Measurements from ENCODE around the gene CREBBP. TPM values are rescaled to one million over a fixed set of nuclear protein-coding genes. Genes with fewer than 3 reads are reported as not detected.
"Not testable (repeated sequence)": the region's sequence is repeated elsewhere in the genome, so short reads cannot be mapped to it uniquely, and the experiment has no call there.

Gene CREBBP
- total RNA-seq, result 100 to 1,000 TPM in 1 of 4 donors, 10 to 100 TPM in 3; 67.1 to 106 (median 91.0) TPM

- Histone ChIP-seq H3K36me3 (no peaks in the 10 kb centered on the region), H3K27ac (peak within 1 kb of the TSS; percentile 47 to 95 (median 84)), H3K4me1 (peaks cover 0 to 36% (median 29%) of the 10 kb centered on the region in 4 donors), H3K4me3 (peak within 1 kb of the TSS; percentile 77 to 91 (median 82)), H3K9me3 (no peaks in the 10 kb centered on the region), H3K27me3 (no peaks in the 10 kb centered on the region)
- peak; percentile 82 to 86 for DNase-seq (ENCODE audit: low spot score in 2 of 2)
- TF ChIP-seq POLR2A (IDR thresholded peaks at IDR 0.05), result peak in 1 of 2 donors; percentile 37
- peak in 1 of 2 donors; percentile 49 for TF ChIP-seq EP300 (IDR thresholded peaks at IDR 0.05)
- TF ChIP-seq CTCF (IDR thresholded peaks at IDR 0.05), result no peak
- WGBS, 2 donors, result 3 to 13% methylated on average over 27 to 39 of the region's 96 CpGs
Measured at GRCh38 chr16:3880623-3881498, at the start of gene CREBBP. Gene CREBBP (minus strand): TSS chr16:3880713. CDS start chr16:3879916, 797 bp downstream.

- H3K27ac ChIP-seq; H3K4me1 ChIP-seq; DNase-seq (ENCODE audit: low spot score in 2 of 2); H3K9me3 ChIP-seq; H3K4me3 ChIP-seq; H3K27me3 ChIP-seq; H3K36me3 ChIP-seq: not testable (repeated sequence)
- 95 to 99% methylated on average over 2 of the region's 2 CpGs for WGBS, 2 donors
Measured at GRCh38 chr16:3927147-3927546, 46.6 kb upstream of the CREBBP start.

- Histone ChIP-seq H3K4me3 (no peak overlapping the region), H3K27me3 (no peaks in the 10 kb centered on the region), H3K4me1 (no peaks in the 10 kb centered on the region), H3K27ac (no peak overlapping the region), H3K36me3 (no peaks in the 10 kb centered on the region), H3K9me3 (peaks cover 0 to 5% (median 0%) of the 10 kb centered on the region in 4 donors)
- DNase-seq (ENCODE audit: low spot score in 2 of 2), result no peak
- TF ChIP-seq POLR2A (IDR thresholded peaks at IDR 0.05) (no peak), EP300 (IDR thresholded peaks at IDR 0.05) (no peak), CTCF (IDR thresholded peaks at IDR 0.05) (no peak)
Measured at GRCh38 chr16:3924763-3925162, 44.2 kb upstream of the CREBBP start.

- H3K36me3 ChIP-seq, result no peaks in the 10 kb centered on the region
- TF ChIP-seq CTCF (IDR thresholded peaks at IDR 0.05), result no peak
- no peak for TF ChIP-seq EP300 (IDR thresholded peaks at IDR 0.05)
- no peak for TF ChIP-seq POLR2A (IDR thresholded peaks at IDR 0.05)
- 58 to 65% methylated on average over 13 of the region's 13 CpGs for WGBS, 2 donors
- H3K27me3 ChIP-seq, result no peaks in the 10 kb centered on the region
- no peak for DNase-seq (ENCODE audit: low spot score in 2 of 2)
- no peak overlapping the region for H3K27ac ChIP-seq
- no peaks in the 10 kb centered on the region for H3K4me1 ChIP-seq
- H3K4me3 ChIP-seq, result no peak overlapping the region
- H3K9me3 ChIP-seq, result peaks cover 0 to 19% (median 0%) of the 10 kb centered on the region in 4 donors
Measured at GRCh38 chr16:3922241-3922640, 41.7 kb upstream of the CREBBP start.

- 88 to 93% methylated on average over 8 of the region's 8 CpGs for WGBS, 2 donors
- Histone ChIP-seq H3K27ac (no peak overlapping the region), H3K27me3 (no peaks in the 10 kb centered on the region), H3K4me3 (no peak overlapping the region), H3K4me1 (no peaks in the 10 kb centered on the region), H3K9me3 (peaks cover 0 to 23% (median 0%) of the 10 kb centered on the region in 4 donors), H3K36me3 (no peaks in the 10 kb centered on the region)
- DNase-seq (ENCODE audit: low spot score in 2 of 2), result no peak
- TF ChIP-seq EP300 (IDR thresholded peaks at IDR 0.05) (no peak), POLR2A (IDR thresholded peaks at IDR 0.05) (no peak), CTCF (IDR thresholded peaks at IDR 0.05) (no peak)
Measured at GRCh38 chr16:3920206-3920605, 39.7 kb upstream of the CREBBP start.
